Bronchial epithelial cell (primary cell): ENCODE results near the gene CFAP299. TPM values are rescaled to one million over a fixed set of nuclear protein-coding genes. Genes with fewer than 3 reads are reported as not detected.

Source experiments
- DNase-seq: peaks from one replicate; pipeline ENCODE4 v3.0.0-alpha.2; 2010; ENCODE audit warnings: low read depth
- FAIRE-seq: peaks from 2 replicates; lab custom pipeline; 2011; peaks lifted over from hg19 to GRCh38; lab: Jason Lieb, UNC
- H3K27me3 ChIP-seq: 2 replicates; pipeline ENCODE4 v1.5.1; 2011; ENCODE audit warnings: low read length; ENCODE audit not compliant: control insufficient read depth, insufficient read depth
- H3K36me3 ChIP-seq: 2 replicates; pipeline ENCODE4 v1.5.1; 2011; ENCODE audit warnings: low read length; ENCODE audit not compliant: control insufficient read depth, insufficient read depth
- H3K4me3 ChIP-seq: 2 replicates; pipeline ENCODE4 v1.5.1; 2011; ENCODE audit warnings: mild to moderate bottlenecking, low read depth, low read length, control low read depth
- CTCF ChIP-seq: IDR thresholded peaks from 2 replicates; pipeline ENCODE4 v1.5.1; 2011; ENCODE audit warnings: mild to moderate bottlenecking, moderate library complexity, low read length, control low read depth, inconsistent platforms; ENCODE audit not compliant: insufficient read depth, severe bottlenecking
- total RNA-seq: library from RNA; depleted of rRNA; stranded (reverse); fragments of >200 nt; gene quantifications from 2 replicates; pipeline ENCODE4 v1.2.1, GENCODE V29; 2014

The CFAP299 gene
- total RNA-seq, 1 donor from 2014 or later, result 0.26 TPM

DNA sequence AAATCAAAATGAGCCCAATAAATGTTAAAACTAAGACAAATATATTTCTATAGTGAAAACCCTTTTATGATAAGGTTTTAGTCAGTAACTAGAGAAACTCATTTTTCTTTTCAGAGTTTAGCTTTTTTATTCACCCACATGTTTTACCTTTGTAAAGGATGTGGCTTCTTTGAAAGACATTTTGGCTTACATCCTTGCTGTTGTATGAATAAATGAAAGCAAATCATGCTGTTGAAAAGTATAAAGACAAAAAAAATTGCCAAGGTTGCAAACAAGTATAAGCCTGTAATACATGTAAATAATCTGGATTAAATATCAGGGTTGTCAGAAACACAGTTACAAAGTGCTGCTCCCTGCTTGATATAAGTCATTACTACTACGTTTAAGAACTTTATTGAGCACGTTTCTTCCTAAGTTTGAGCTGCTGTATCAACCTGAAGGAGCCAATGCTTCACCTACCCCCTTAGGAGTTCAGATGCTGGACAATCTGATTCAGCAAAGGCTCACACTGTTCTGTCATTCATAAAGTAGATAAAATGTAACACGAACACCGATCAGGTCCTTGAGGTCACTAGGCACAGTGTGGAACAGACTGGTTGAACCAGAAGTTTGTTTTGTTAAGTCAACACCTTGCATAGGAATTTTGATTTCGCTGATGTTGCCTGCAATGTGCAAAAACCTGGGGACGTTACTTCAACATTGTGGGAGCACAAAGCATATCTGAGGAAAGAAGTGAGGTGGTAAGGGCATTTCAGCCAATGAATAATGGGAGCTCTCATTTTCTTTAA lies 373.7 kb downstream of the CFAP299 start:
- FAIRE-seq (peak; percentile 55), DNase-seq (peak; percentile 37)
- no peaks in the 10 kb centered on the region for H3K36me3 ChIP-seq
- no peak for TF ChIP-seq CTCF
- H3K27me3 ChIP-seq, result no peaks in the 10 kb centered on the region
- H3K4me3 ChIP-seq, result no peak overlapping the region

DNA sequence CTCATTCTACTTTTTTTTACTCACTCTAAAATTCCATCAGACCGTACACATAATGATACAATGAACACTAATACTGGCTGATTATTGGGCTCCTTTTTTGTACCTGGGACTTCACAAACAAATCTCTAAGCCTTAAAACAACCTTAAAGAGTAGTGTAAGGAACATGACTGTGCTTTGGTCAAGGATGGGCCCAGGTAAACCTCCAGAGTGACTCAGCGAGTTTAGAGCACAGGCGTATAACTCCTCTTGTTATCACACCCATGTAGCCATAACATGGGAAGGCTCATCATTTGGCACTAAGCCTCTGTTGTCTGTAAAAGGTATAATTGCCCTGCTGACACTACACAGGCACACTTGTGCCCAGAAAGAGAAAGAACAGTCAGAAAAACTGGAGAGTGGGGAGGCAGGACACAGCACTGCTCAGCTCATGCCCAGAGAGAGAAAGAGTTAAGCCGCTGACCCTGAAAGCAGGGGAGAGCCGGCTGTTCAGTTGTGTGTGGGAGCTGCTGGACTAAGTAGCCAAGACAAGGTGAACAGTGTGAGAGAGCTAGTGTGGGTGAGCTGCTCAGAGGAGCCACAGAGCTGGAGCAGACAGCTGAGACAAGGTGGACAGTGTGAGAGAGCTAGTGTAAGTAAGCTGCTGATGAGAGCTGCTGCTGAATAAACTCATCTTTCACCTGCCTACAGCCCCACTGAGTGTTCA lies 375.4 kb downstream of the CFAP299 start:
- H3K4me3 ChIP-seq, result no peak overlapping the region
- no peak for TF ChIP-seq CTCF
- DNase-seq, result peak; percentile 18
- no peak for FAIRE-seq
- no peaks in the 10 kb centered on the region for H3K27me3 ChIP-seq
- no peaks in the 10 kb centered on the region for H3K36me3 ChIP-seq

GRCh38 chr4:80711956-80712355 lies 376.4 kb downstream of the CFAP299 start:
- TF ChIP-seq CTCF, result no peak
- H3K27me3 ChIP-seq, result no peaks in the 10 kb centered on the region
- no peaks in the 10 kb centered on the region for H3K36me3 ChIP-seq
- no peak overlapping the region for H3K4me3 ChIP-seq
- no peak for DNase-seq
- no peak for FAIRE-seq

GRCh38 chr4:80713409-80713808 lies 377.9 kb downstream of the CFAP299 start:
- H3K27me3 ChIP-seq, result no peaks in the 10 kb centered on the region
- FAIRE-seq (no peak), DNase-seq (no peak)
- no peak overlapping the region for H3K4me3 ChIP-seq
- no peak for TF ChIP-seq CTCF
- no peaks in the 10 kb centered on the region for H3K36me3 ChIP-seq

GRCh38 chr4:80717204-80717603 lies 381.7 kb downstream of the CFAP299 start:
- TF ChIP-seq CTCF, result no peak
- H3K4me3 ChIP-seq, result no peak overlapping the region
- H3K36me3 ChIP-seq, result no peaks in the 10 kb centered on the region
- H3K27me3 ChIP-seq, result no peaks in the 10 kb centered on the region
- no peak for FAIRE-seq
- DNase-seq, result no peak
